NCI-H1417 (cell line): ENCODE data around the gene GABRD.
A peak's percentile ranks its signal among the peaks of the same experiment; 100 is the strongest.

Experiments used
- DNase-seq, 3 experiments: peaks; one replicate each; lab custom pipeline; 2025; lab: John Stamatoyannopoulos, UW

Gene GABRD

GRCh38 chr1:2053784-2054376, 34.7 kb downstream of the GABRD start:
- no peak for DNase-seq

DNA sequence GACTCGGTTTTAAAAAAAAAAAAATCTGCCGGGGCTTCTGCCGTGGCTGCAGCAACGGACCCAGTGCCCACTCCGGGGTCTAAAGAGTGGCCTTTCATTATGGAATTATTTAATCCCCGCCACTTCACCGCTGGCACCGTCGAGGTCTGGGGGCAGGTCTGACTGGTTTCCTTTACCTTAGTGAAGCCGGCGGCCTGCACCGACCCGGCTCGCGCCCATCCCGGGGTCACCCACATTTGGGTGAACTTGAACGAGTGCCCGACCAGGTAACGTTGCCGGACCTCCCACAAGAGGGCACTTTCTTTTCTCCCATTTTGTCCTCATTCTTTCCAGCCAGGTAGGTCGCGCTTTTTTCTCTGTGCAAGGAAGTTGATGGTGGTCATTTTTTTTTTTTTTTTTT, 35.4 kb downstream of the GABRD start:
- DNase-seq: no peak

- DNase-seq: no peak
These were observed 36.9 kb downstream of the GABRD start for GRCh38 chr1:2055911-2056575.

- DNase-seq: no peak
These were observed 37.9 kb downstream of the GABRD start for GRCh38 chr1:2056955-2057590.

- no peak for DNase-seq
These were observed 40.3 kb downstream of the GABRD start for GRCh38 chr1:2059290-2059953.

- DNase-seq: no peak
These were observed 40.9 kb downstream of the GABRD start for GRCh38 chr1:2060072-2060471.

GRCh38 chr1:2060535-2060934, 41.4 kb downstream of the GABRD start:
- no peak for DNase-seq

DNA sequence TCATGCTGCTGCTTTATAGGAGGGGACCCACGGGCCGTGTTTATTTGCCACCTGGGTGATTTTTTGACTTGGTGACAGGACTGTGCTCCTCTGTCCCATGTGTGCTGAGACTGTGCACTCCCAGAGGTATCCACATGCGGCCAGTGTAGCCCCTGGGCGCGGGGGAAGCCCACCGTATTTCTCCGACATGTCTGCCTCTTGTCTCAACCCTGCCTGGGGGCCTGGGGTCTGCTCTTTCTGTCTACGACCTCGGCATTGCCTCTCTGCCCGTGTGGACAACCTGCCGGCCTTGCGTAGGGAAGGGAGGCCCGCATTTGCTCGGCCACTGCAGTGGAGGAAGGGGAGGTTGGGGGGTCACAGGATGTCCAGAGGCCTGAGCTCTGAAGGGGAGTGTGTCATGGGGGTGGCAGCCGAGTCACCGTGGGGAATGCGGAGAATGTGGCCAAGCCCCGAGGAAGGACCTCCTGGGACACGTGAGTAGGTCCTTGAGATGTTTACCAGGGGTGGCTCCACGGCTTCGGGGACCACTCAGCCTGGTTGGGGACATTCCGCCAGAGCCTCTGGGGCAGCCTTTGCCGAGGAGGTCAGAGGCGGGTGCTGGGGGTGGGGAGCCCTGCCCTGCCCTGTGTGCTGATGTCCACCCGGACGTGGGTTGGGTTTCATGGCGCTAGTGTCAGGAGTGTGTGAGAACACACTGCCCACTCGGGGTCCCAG, 42.1 kb downstream of the GABRD start:
- DNase-seq: no peak

DNA sequence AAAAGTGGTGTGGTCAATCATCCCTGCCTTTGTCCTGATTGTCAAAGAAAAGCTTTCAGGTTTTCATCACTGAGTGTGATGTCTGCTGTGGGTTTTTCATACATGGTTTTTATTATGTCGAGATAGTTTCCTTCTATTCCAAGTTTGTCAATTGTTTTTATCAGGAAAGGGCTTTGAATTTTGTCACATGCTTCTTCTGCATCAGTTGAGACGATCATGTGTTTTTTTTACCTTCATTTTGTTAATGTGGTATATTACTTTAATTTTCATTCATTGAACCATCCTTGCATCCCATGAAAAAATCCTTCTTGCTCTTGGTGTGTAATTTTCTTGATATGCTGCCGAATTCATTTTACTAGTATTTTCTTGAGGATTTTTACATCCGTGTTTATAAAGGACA, 46.6 kb downstream of the GABRD start:
- DNase-seq: no peak

GRCh38 chr1:2067393-2067792, 48.2 kb downstream of the GABRD start:
- DNase-seq: no peak

DNA sequence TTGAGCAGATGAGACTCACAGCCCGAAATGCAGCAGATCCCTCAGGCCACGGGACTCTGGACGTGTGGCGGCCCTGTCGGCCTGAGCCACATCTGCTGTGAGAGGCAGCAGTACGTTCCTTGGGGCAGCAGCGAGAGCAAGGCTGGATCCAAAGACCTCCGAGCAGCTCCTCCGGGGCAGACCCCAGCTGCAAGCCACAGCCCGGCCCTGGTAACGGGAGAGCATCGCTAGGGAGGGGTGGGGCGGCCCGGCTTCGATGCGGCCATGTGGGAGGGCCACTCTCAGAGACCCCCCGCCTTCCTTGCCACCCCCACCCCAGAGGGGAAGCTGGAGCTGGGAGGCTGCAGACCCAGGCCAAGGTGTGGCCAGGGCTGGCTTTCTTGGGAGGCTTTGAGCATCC, 48.8 kb downstream of the GABRD start:
- DNase-seq: no peak

GRCh38 chr1:2068951-2069350, 49.8 kb downstream of the GABRD start:
- no peak for DNase-seq

- no peak for DNase-seq
These were observed 50.9 kb downstream of the GABRD start for GRCh38 chr1:2070016-2070415.

DNA sequence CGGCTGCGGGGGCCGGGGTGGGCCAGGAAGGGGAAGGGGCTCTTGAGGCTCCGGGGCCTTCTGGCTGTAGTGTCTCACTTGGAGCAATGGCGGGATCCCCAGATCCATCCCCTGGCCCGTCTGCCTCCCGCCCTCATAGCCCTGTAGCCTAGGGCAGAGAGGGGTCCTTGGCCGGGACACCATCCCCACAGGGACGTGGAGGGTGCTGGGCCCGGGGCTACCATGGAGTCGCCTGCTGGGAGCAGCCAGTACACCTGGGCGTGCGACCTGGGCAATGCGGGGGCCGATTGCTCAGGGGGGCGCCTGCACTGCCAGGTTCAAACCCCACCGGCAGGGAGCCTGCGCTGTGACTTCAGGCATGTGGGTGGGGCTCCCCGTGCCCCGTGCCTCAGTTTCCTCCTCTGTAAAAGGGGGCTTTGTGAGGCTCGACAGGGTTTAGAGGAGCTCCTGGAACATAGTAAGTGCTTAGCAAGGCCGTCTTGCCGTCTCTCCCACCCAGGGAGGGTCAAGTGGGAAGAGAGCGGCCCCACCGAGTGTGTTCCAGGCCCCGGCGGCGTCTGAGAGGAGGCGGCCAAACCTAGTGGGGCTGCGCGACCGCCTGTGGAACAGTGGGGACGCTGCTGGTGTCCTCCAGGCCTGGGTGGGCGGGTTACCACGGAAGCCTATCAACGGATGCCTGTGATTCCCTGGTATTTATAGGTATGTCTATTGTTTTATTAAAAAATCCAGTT, 51.8 kb downstream of the GABRD start:
- no peak for DNase-seq

- DNase-seq: no peak
These were observed 53.1 kb downstream of the GABRD start for GRCh38 chr1:2072109-2072806.

DNA sequence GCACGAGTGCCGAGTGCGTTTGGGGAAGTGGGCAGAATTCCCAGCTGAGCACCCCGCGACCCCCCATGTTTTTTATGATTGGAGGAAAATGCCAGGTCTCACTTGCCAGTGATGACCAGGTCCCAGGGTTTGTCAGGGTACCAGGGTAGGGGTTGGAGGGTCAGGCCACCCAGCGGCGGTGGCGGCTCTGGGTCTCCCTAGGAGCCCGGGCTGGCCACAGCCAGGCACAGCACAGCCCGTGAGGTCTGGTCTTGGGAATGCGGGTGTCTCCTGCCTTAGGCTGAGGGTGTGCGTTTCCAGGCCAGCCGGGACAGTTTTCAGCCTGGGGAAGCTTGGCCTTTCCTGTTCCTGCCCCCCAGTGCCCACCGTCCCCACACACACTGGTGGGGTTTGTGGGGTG, 53.7 kb downstream of the GABRD start:
- DNase-seq: no peak

GRCh38 chr1:2073382-2074230, 54.5 kb downstream of the GABRD start:
- peak in 2 of 3 experiments; percentile 41 to 64 for DNase-seq

- no peak for DNase-seq
These were observed 55.3 kb downstream of the GABRD start for GRCh38 chr1:2074396-2074795.

GRCh38 chr1:2074944-2075740, 56.0 kb downstream of the GABRD start:
- no peak for DNase-seq
